GM12878 (cell line): ENCODE measurements around the gene SFMBT1. TPM values are rescaled to one million over a fixed set of nuclear protein-coding genes. Genes with fewer than 3 reads are reported as not detected.

Source experiments
- ATAC-seq: fragments of 200-7000 bp; cut with Tn5 transposase; 3 replicates; pipeline ENCODE4 v1.9.1; 2020; ENCODE audit warnings: mild to moderate bottlenecking, moderate library complexity
- BruUV-seq: library from RNA; stranded (reverse); fragments of 400-500 nt; replicated peaks from 2 replicates; lab custom pipeline; 2021; lab: Mats Ljungman, UMichigan
- CTCF ChIA-PET: fragments of 300-600 bp; sonication (Branson Sonifier 250); formaldehyde crosslinking; extraction: SDS; loops from one replicate; lab custom pipeline; 2021; ENCODE audit warnings: inconsistent platforms; lab: Yijun Ruan, JAX
- POLR2A ChIA-PET: fragments of 350-600 bp; formaldehyde crosslinking; extraction: SDS; loops from one replicate; lab custom pipeline; 2021; ENCODE audit warnings: inconsistent platforms; lab: Charles Lee
- RAD21 ChIA-PET: fragments of 300-600 bp; sonication (Branson Sonifier 250); formaldehyde crosslinking; loops from one replicate; lab custom pipeline; 2023; ENCODE audit warnings: antibody characterized with exemption; ENCODE audit not compliant: unreplicated experiment; lab: Charles Lee
- SMC1A ChIA-PET: fragments of 300-600 bp; sonication (Branson Sonifier 250); formaldehyde crosslinking; loops from one replicate; lab custom pipeline; 2023; ENCODE audit not compliant: unreplicated experiment, uncharacterized antibody; lab: Charles Lee
- DNase-seq: peaks from one replicate; pipeline ENCODE4 v3.0.0-alpha.2; 2011; ENCODE audit warnings: low read depth, low spot score
- FAIRE-seq: peaks from 3 replicates; lab custom pipeline; 2011; peaks lifted over from hg19 to GRCh38; lab: Jason Lieb, UNC
- H2AFZ ChIP-seq: 2 replicates; pipeline ENCODE4 v1.6.0; 2011; ENCODE audit warnings: low read depth, low read length, control low read depth; ENCODE audit not compliant: control insufficient read depth
- H3K27ac ChIP-seq: 2 replicates; pipeline ENCODE4 v1.5.1; 2011; ENCODE audit warnings: control low read depth; ENCODE audit not compliant: control insufficient read depth, insufficient read depth
- H3K27me3 ChIP-seq, 2 experiments: replicated peaks in 1 of 2; 2 replicates each; pipeline versions ENCODE4 v1.6.0 to v1.6.1; 2011; ENCODE audit warnings: low read length in 1 of 2; ENCODE audit not compliant: control insufficient read depth in 2 of 2, insufficient read depth in 2 of 2
- H3K36me3 ChIP-seq, 2 experiments: 2 replicates each; pipeline ENCODE4 v1.5.1; 2011; ENCODE audit warnings: low read length in 1 of 2; ENCODE audit not compliant: control insufficient read depth in 2 of 2, insufficient read depth in 2 of 2
- H3K4me1 ChIP-seq: 2 replicates; pipeline ENCODE4 v1.6.1; 2011; ENCODE audit warnings: mild to moderate bottlenecking, low read length, moderate library complexity, mixed read lengths; ENCODE audit not compliant: control insufficient read depth, insufficient read depth
- H3K4me2 ChIP-seq: 2 replicates; pipeline ENCODE4 v1.6.0; 2011; ENCODE audit warnings: control low read depth; ENCODE audit not compliant: control insufficient read depth, insufficient read depth
- H3K4me3 ChIP-seq: fragments of 200-600 bp; sonication (generic); 2 replicates; pipeline ENCODE4 v1.5.1; 2016
- H3K79me2 ChIP-seq: 2 replicates; pipeline ENCODE4 v1.6.0; 2011; ENCODE audit warnings: low read length; ENCODE audit not compliant: control insufficient read depth, insufficient read depth
- H3K9ac ChIP-seq: 2 replicates; pipeline ENCODE4 v1.8.0; 2011; ENCODE audit warnings: low read length, control low read depth, mixed read lengths; ENCODE audit not compliant: control insufficient read depth, insufficient read depth
- H3K9me3 ChIP-seq: replicated peaks from 3 replicates; pipeline ENCODE4 v1.5.1; 2011; ENCODE audit warnings: mild to moderate bottlenecking, low read length; ENCODE audit not compliant: control insufficient read depth, insufficient read depth
- H4K20me1 ChIP-seq: 2 replicates; pipeline ENCODE4 v1.6.0; 2011; ENCODE audit not compliant: control insufficient read depth, insufficient read depth
- BACH1 ChIP-seq: fragments of 450-650 bp; IDR thresholded peaks from 2 replicates; pipeline ENCODE4 v1.6.1; 2017; ENCODE audit warnings: mild to moderate bottlenecking, borderline replicate concordance
- EED ChIP-seq: sonication (generic); IDR thresholded peaks from 2 replicates; pipeline ENCODE4 v1.6.1; 2016; ENCODE audit warnings: antibody characterized with exemption, low read depth
- IKZF2 ChIP-seq, 2 experiments: fragments of 450-650 bp; IDR thresholded peaks; 2 replicates each; pipeline ENCODE4 v1.6.1; 2017; ENCODE audit warnings: mild to moderate bottlenecking in 2 of 2, moderate library complexity in 2 of 2
- NFYB ChIP-seq: IDR thresholded peaks from 2 replicates; pipeline ENCODE4 v1.6.1; 2011; ENCODE audit warnings: low read depth, mild to moderate bottlenecking, low read length, improper control_type of control experiment, moderate library complexity; ENCODE audit not compliant: insufficient read depth
- NR2F1 ChIP-seq: fragments of 450-650 bp; conservative IDR thresholded peaks from 2 replicates; pipeline ENCODE4 v1.6.1; 2017; ENCODE audit warnings: mild to moderate bottlenecking
- PBX3 ChIP-seq: IDR thresholded peaks from 2 replicates; pipeline ENCODE4 v1.6.1; 2011; ENCODE audit warnings: mild to moderate bottlenecking, low read depth, low read length, moderate library complexity; ENCODE audit not compliant: insufficient replicate concordance
- RB1 ChIP-seq: fragments of 450-650 bp; formaldehyde crosslinking; IDR thresholded peaks from 2 replicates; pipeline ENCODE4 v1.6.1; 2017; ENCODE audit warnings: mild to moderate bottlenecking, borderline replicate concordance
- SP1 ChIP-seq: IDR thresholded peaks from one replicate; pipeline ENCODE4 v1.6.1; 2011; ENCODE audit warnings: low read depth, low read length
- SREBF2 ChIP-seq: IDR thresholded peaks from 2 replicates; pipeline ENCODE4 v1.6.1; 2012; ENCODE audit warnings: mild to moderate bottlenecking, low read length
- STAT3 ChIP-seq: IDR thresholded peaks from 2 replicates; pipeline ENCODE4 v1.6.1; 2011; ENCODE audit warnings: low read depth, low read length, improper control_type of control experiment
- TBL1XR1 ChIP-seq: IDR thresholded peaks from 2 replicates; pipeline ENCODE4 v1.6.1; 2012; ENCODE audit warnings: low read depth, low read length, improper control_type of control experiment
- YBX1 ChIP-seq: fragments of 450-650 bp; IDR thresholded peaks from 2 replicates; pipeline ENCODE4 v1.6.1; 2016; ENCODE audit warnings: antibody characterized with exemption
- WGBS: methylation state at CpG from one replicate; pipeline ENCODE4 v1.1.6; 2016; ENCODE audit warnings: low lambda C conversion rate; ENCODE audit not compliant: insufficient replicate concordance, insufficient coverage; ENCODE audit errors: missing lambda C conversion rate; 5-methylcytosine and 5-hydroxymethylcytosine counted together
- in situ Hi-C: fragments of 300-500 bp; cut with MboI; formaldehyde crosslinking; loops from 9 replicates; pipeline ENCODE4 v1.14.3; 2018; ENCODE audit warnings: mixed read lengths
- intact Hi-C: fragments of 100-400 bp; cut with micrococcal nuclease; formaldehyde crosslinking; loops from one replicate; pipeline ENCODE4 v1.14.2; 2022; ENCODE audit not compliant: unreplicated experiment
- polyA plus RNA-seq, 11 experiments: library from polyadenylated mRNA; depleted of rRNA in 4 of 11; unstranded in 6 of 11; stranded (reverse) in 5 of 11; fragments of >200 nt; fragmentation: Nextera tagmentation in 4 of 11; fragmentation: Illumina TruSeq in 1 of 11; extraction: Ambion mirVana in 4 of 11; extraction: Trizol in 1 of 11; gene quantifications; 1 replicate in 1 of 11; 2 replicates in 10 of 11; pipeline versions ENCODE4 v1.2.1 to v1.2.3, GENCODE V29; 2011 to 2016; ENCODE audit warnings: inconsistent platforms in 2 of 11, missing spikeins in 2 of 11, low read depth in 1 of 11
- total RNA-seq, 4 experiments: library from RNA; depleted of rRNA in 3 of 4; stranded (reverse); fragments of >200 nt in 3 of 4; fragmentation: Illumina TruSeq in 1 of 4; extraction: Trizol in 1 of 4; gene quantifications; 2 replicates each; pipeline versions ENCODE4 v1.2.1 to v1.2.3, GENCODE V29; 2013 to 2021
- TF ChIP-seq, protein P1 (sequence below): fragments of 150-350 bp; IDR thresholded peaks from 2 replicates; pipeline ENCODE4 v1.6.1; 2016; ENCODE audit warnings: low read depth, low read length
- TF ChIP-seq, protein P2 (sequence below): IDR thresholded peaks from 2 replicates; pipeline ENCODE4 v1.6.1; 2012; ENCODE audit warnings: low read depth, low read length, improper control_type of control experiment

Gene SFMBT1
- total and polyA plus RNA-seq, 10 of the 15 experiments (the other 5 are each of a cell fraction or from before 2014, with no cell fraction given) = 3.2 to 19.5 (median 11.4) TPM

GRCh38 chr3:52897130-52898122 is 148.4 kb downstream of the SFMBT1 start, which contains the start of gene STIMATE:
TSS of gene STIMATE (minus strand) at chr3:52897548. CDS start at chr3:52897450, 98 bp downstream.
- ChIA-PET RAD21 (interaction anchor here (0.9 to 1.2 kb wide), 2 partner anchors 52 to 149 kb away, joined by 3 to 4 read pairs; no protein-coding TSS in a partner anchor), SMC1A (interaction anchor here (1.0 to 2.5 kb wide), 4 partner anchors 11 to 950 kb away, joined by 3 to 11 read pairs (median 4); no protein-coding TSS in a partner anchor), CTCF (interaction anchor here (0.8 to 1.1 kb wide), 3 partner anchors 10 to 49 kb away, joined by 3 to 4 read pairs (median 3); no protein-coding TSS in a partner anchor), POLR2A (interaction anchor here (0.8 to 1.2 kb wide), 3 partner anchors 10 to 177 kb away, joined by 3 to 4 read pairs (median 3); no protein-coding TSS in a partner anchor)
- Histone ChIP-seq H2AFZ (peak within 1 kb of the TSS; percentile 66), H3K27me3 (no peaks in the 10 kb centered on the region), H3K79me2 (peaks cover 28% of the 10 kb centered on the region), H3K27ac (peak within 1 kb of the TSS; percentile 40), H4K20me1 (no peaks in the 10 kb centered on the region), H3K4me3 (peak within 1 kb of the TSS; percentile 95), H3K9me3 (no peaks in the 10 kb centered on the region), H3K4me2 (peak within 1 kb of the TSS; percentile 52), H3K4me1 (peaks cover 13% of the 10 kb centered on the region), H3K9ac (peak within 1 kb of the TSS; percentile 35), H3K36me3 (no peaks in the 10 kb centered on the region; a peak in 1 of 4 replicates)
- no TSS peak for BruUV-seq
- no peak for FAIRE-seq
- ATAC-seq = peak; percentile 93
- DNase-seq = no peak
- intact Hi-C loops (loop anchor here (5.0 kb wide), 1 partner anchor 175 kb away; no protein-coding TSS in a partner anchor), in situ Hi-C loops (no loop called here)
- under 1% methylated on average over 42 of the region's 85 CpGs for WGBS
- TF ChIP-seq NR2F1 (peak; percentile 63; the same call in 1 of the 2 replicates), NFYB (no peak), BACH1 (peak; percentile 84), EED (no peak), PBX3 (peak; percentile 29), STAT3 (no peak), SREBF2 (no peak), SP1 (peak; percentile 26), IKZF2 (IDR thresholded peaks at IDR 0.05) (peak; percentile 31 to 41; a peak in 2 of 4 replicates), TBL1XR1 (no peak), RB1 (peak; percentile 85), YBX1 (no peak)
- TF ChIP-seq, protein P1, sequence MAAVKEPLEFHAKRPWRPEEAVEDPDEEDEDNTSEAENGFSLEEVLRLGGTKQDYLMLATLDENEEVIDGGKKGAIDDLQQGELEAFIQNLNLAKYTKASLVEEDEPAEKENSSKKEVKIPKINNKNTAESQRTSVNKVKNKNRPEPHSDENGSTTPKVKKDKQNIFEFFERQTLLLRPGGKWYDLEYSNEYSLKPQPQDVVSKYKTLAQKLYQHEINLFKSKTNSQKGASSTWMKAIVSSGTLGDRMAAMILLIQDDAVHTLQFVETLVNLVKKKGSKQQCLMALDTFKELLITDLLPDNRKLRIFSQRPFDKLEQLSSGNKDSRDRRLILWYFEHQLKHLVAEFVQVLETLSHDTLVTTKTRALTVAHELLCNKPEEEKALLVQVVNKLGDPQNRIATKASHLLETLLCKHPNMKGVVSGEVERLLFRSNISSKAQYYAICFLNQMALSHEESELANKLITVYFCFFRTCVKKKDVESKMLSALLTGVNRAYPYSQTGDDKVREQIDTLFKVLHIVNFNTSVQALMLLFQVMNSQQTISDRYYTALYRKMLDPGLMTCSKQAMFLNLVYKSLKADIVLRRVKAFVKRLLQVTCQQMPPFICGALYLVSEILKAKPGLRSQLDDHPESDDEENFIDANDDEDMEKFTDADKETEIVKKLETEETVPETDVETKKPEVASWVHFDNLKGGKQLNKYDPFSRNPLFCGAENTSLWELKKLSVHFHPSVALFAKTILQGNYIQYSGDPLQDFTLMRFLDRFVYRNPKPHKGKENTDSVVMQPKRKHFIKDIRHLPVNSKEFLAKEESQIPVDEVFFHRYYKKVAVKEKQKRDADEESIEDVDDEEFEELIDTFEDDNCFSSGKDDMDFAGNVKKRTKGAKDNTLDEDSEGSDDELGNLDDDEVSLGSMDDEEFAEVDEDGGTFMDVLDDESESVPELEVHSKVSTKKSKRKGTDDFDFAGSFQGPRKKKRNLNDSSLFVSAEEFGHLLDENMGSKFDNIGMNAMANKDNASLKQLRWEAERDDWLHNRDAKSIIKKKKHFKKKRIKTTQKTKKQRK = no peak
- TF ChIP-seq, protein P2, sequence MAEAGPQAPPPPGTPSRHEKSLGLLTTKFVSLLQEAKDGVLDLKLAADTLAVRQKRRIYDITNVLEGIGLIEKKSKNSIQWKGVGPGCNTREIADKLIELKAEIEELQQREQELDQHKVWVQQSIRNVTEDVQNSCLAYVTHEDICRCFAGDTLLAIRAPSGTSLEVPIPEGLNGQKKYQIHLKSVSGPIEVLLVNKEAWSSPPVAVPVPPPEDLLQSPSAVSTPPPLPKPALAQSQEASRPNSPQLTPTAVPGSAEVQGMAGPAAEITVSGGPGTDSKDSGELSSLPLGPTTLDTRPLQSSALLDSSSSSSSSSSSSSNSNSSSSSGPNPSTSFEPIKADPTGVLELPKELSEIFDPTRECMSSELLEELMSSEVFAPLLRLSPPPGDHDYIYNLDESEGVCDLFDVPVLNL = no peak
